Liver (tissue), 9 donors: ENCODE measurements around the gene DNAH1. TPM values are rescaled to one million over a fixed set of nuclear protein-coding genes. Genes with fewer than 3 reads are reported as not detected.

Experiments used
- DNase-seq: peaks from one replicate; pipeline ENCODE4 v3.0.0-alpha.2; 2017; ENCODE audit warnings: low spot score
- H3K27ac ChIP-seq, 2 donors: one replicate each; pipeline ENCODE4 v1.7.0; 2013; ENCODE audit warnings: inconsistent platforms in 2 of 2, low read length in 2 of 2, control low read depth in 1 of 2, low read depth in 1 of 2, mild to moderate bottlenecking in 1 of 2
- H3K27me3 ChIP-seq, 4 donors: one replicate each; pipeline versions ENCODE4 v1.6.1 to v1.7.0; 2013; ENCODE audit warnings: low read length in 3 of 4, inconsistent platforms in 1 of 4, mild to moderate bottlenecking in 1 of 4, moderate library complexity in 1 of 4; ENCODE audit not compliant: control insufficient read depth in 4 of 4, insufficient read depth in 4 of 4
- H3K36me3 ChIP-seq, 4 donors: one replicate each; pipeline versions ENCODE4 v1.6.1 to v1.7.0; 2013; ENCODE audit warnings: low read length in 3 of 4, mild to moderate bottlenecking in 3 of 4, low read depth in 1 of 4, moderate library complexity in 1 of 4; ENCODE audit not compliant: control insufficient read depth in 4 of 4, insufficient read depth in 3 of 4
- H3K4me1 ChIP-seq, 4 donors: one replicate each; pipeline versions ENCODE4 v1.6.1 to v1.7.0; 2013; ENCODE audit warnings: low read length in 3 of 4, mild to moderate bottlenecking in 3 of 4, moderate library complexity in 1 of 4; ENCODE audit not compliant: control insufficient read depth in 4 of 4, insufficient read depth in 4 of 4
- H3K4me3 ChIP-seq, 3 donors: one replicate each; pipeline versions ENCODE4 v1.6.1 to v1.7.0; 2013; ENCODE audit warnings: low read length in 3 of 3, control low read depth in 1 of 3, low read depth in 1 of 3, mild to moderate bottlenecking in 1 of 3
- H3K9ac ChIP-seq, 2 donors: one replicate each; pipeline ENCODE4 v1.7.0; 2013; ENCODE audit warnings: low read length in 2 of 2, mild to moderate bottlenecking in 2 of 2, moderate library complexity in 2 of 2, control low read depth in 1 of 2, low read depth in 1 of 2
- H3K9me3 ChIP-seq, 4 donors: one replicate each; pipeline versions ENCODE4 v1.6.1 to v1.7.0; 2013; ENCODE audit warnings: low read length in 3 of 4; ENCODE audit not compliant: control insufficient read depth in 4 of 4
- ATF3 ChIP-seq: IDR thresholded peaks from 2 replicates; pipeline ENCODE4 v1.6.1; 2016; ENCODE audit warnings: antibody characterized with exemption
- EGR1 ChIP-seq, 2 donors: IDR thresholded peaks; 2 replicates each; pipeline ENCODE4 v1.6.1; 2016 to 2018; ENCODE audit warnings: antibody characterized with exemption in 2 of 2, low read depth in 2 of 2
- FOXA1 ChIP-seq: IDR thresholded peaks from 2 replicates; pipeline ENCODE4 v1.6.1; 2016; ENCODE audit warnings: antibody characterized with exemption
- FOXA2 ChIP-seq: IDR thresholded peaks from 2 replicates; pipeline ENCODE4 v1.6.1; 2016; ENCODE audit warnings: antibody characterized with exemption
- GABPA ChIP-seq, 2 donors: IDR thresholded peaks in 1 of 2; conservative IDR thresholded peaks in 1 of 2; 2 replicates each; pipeline ENCODE4 v1.6.1; 2016; ENCODE audit warnings: antibody characterized with exemption in 2 of 2, mild to moderate bottlenecking in 1 of 2, moderate library complexity in 1 of 2
- HNF4G ChIP-seq: IDR thresholded peaks from 2 replicates; pipeline ENCODE4 v1.6.1; 2016; ENCODE audit warnings: antibody characterized with exemption
- JUND ChIP-seq, 2 donors: IDR thresholded peaks; 2 replicates each; pipeline ENCODE4 v1.6.1; 2016; ENCODE audit warnings: antibody characterized with exemption in 2 of 2
- NR2F2 ChIP-seq: IDR thresholded peaks from 2 replicates; pipeline ENCODE4 v1.6.1; 2016; ENCODE audit warnings: antibody characterized with exemption
- RAD21 ChIP-seq, 2 donors: IDR thresholded peaks; 2 replicates each; pipeline ENCODE4 v1.6.1; 2016; ENCODE audit warnings: antibody characterized with exemption in 2 of 2, mild to moderate bottlenecking in 2 of 2
- REST ChIP-seq: IDR thresholded peaks from 2 replicates; pipeline ENCODE4 v1.6.1; 2016; ENCODE audit warnings: antibody characterized with exemption, mild to moderate bottlenecking
- RXRA ChIP-seq, 2 donors: IDR thresholded peaks; 2 replicates each; pipeline ENCODE4 v1.6.1; 2017 to 2018; ENCODE audit warnings: antibody characterized with exemption in 2 of 2, mild to moderate bottlenecking in 1 of 2
- SP1 ChIP-seq: IDR thresholded peaks from 2 replicates; pipeline ENCODE4 v1.6.1; 2018; ENCODE audit warnings: antibody characterized with exemption, mild to moderate bottlenecking
- TAF1 ChIP-seq: conservative IDR thresholded peaks from 2 replicates; pipeline ENCODE4 v1.6.1; 2016; ENCODE audit warnings: antibody characterized with exemption, mild to moderate bottlenecking
- WGBS: extraction: QIAGEN DNeasy Blood & Tissue Kit; methylation state at CpG from one replicate; pipeline ENCODE4 v1.1.7; 2013; 5-methylcytosine and 5-hydroxymethylcytosine counted together
- polyA plus RNA-seq, 2 donors: library from polyadenylated mRNA; stranded (reverse) in 1 of 2; unstranded in 1 of 2; fragments of 200-250 nt in 1 of 2; fragments of >200 nt in 1 of 2; fragmentation: Nextera tagmentation in 1 of 2; extraction: Ambion mirVana in 1 of 2; gene quantifications; one replicate each; pipeline versions ENCODE4 v1.2.1 to v1.2.3, GENCODE V29; 2013 to 2015
- total RNA-seq, 2 donors: library from RNA; depleted of rRNA; stranded (reverse); fragments of >200 nt; gene quantifications; one replicate each; pipeline ENCODE4 v1.2.3, GENCODE V29; 2014
- TF ChIP-seq, protein P1 (sequence below): IDR thresholded peaks from 2 replicates; pipeline ENCODE4 v1.6.1; 2016; ENCODE audit warnings: antibody characterized with exemption
- TF ChIP-seq, protein P2 (sequence below): fragments of 150-350 bp; IDR thresholded peaks from 2 replicates; pipeline ENCODE4 v1.5.1; 2017; ENCODE audit warnings: improper control_type of control experiment, low read depth, low read length; ENCODE audit not compliant: missing input control
- donor health status: healthy.
- donor health status: healthy.
- donor health status: healthy.
- donor health status: healthy.
- donor health status: healthy.

DNAH1 gene
- total and polyA plus RNA-seq, 4 donors: 1.5 to 6.0 (median 2.5) TPM

GRCh38 chr3:52361898-52362297 lies 45.8 kb downstream of the DNAH1 start (continued):
- TF ChIP-seq HNF4G (no peak), FOXA1 (no peak), RAD21 (IDR thresholded peaks at IDR 0.05) (no peak), SP1 (no peak)

DNA sequence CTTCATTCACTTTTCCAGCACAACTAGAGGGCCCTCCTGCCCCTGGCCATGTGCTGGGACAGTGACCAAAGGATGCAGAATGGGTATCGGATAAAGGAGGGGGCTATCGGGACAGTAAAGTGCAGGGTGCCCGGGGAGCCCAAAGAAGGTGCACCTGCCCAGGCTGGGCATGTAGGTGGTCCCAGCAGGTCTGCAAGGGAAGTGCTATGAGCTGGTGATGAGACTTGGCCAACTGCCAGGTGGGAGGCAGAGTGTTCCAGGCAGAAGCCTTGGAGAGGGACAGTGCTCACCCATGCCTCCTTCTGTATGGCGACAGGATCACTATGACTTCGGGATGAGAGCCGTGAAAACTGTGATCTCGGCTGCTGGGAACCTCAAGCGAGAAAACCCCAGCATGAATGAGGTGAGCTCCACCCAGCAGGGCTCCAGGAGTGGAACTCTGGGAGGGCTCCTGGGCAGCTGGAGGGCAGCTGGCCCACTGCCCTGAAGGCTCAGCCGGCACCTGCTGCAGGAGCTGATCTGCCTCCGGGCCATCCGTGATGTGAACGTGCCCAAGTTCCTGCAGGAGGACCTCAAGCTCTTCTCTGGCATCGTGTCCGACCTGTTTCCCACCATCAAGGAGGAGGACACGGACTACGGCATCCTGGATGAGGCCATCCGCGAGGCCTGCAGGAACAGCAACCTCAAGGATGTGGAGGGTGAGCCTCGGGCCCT lies 48.4 kb downstream of the DNAH1 start:
- H3K27ac ChIP-seq: no peak overlapping the region
- WGBS: 97% methylated on average over 19 of the region's 19 CpGs
- H3K4me1 ChIP-seq: no peaks in the 10 kb centered on the region

GRCh38 chr3:52366527-52366926 lies 50.4 kb downstream of the DNAH1 start:
- H3K4me3 ChIP-seq: no peak overlapping the region
- H3K9ac ChIP-seq: no peak overlapping the region
- WGBS: 92% methylated on average over 10 of the region's 10 CpGs
- no peak for TF ChIP-seq HNF4G
- no peak for TF ChIP-seq RXRA (IDR thresholded peaks at IDR 0.05)
- no peak for TF ChIP-seq EGR1 (IDR thresholded peaks at IDR 0.05; ENCODE audit: low read depth in 2 of 2)
- no peak for TF ChIP-seq ATF3
- no peak for TF ChIP-seq REST
- TF ChIP-seq JUND (IDR thresholded peaks at IDR 0.05): no peak
- TF ChIP-seq NR2F2: no peak
- TF ChIP-seq, protein P1, sequence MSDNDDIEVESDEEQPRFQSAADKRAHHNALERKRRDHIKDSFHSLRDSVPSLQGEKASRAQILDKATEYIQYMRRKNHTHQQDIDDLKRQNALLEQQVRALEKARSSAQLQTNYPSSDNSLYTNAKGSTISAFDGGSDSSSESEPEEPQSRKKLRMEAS: no peak
- TF ChIP-seq FOXA1: no peak
- peaks cover 7 to 91% (median 41%) of the 10 kb centered on the region in 4 donors for H3K36me3 ChIP-seq
- no peak overlapping the region for H3K27ac ChIP-seq
- H3K9me3 ChIP-seq: no peaks in the 10 kb centered on the region
- no peak for DNase-seq
- H3K27me3 ChIP-seq: no peaks in the 10 kb centered on the region
- H3K4me1 ChIP-seq: no peaks in the 10 kb centered on the region

More for the DNA sequence above, 48.4 kb downstream of the DNAH1 start:
- no peak for TF ChIP-seq GABPA (IDR thresholded peaks at IDR 0.05 in 1 of 2, conservative IDR thresholded peaks at IDR 0.05 in 1 of 2)
- TF ChIP-seq JUND (IDR thresholded peaks at IDR 0.05): no peak
- TF ChIP-seq, protein P2, sequence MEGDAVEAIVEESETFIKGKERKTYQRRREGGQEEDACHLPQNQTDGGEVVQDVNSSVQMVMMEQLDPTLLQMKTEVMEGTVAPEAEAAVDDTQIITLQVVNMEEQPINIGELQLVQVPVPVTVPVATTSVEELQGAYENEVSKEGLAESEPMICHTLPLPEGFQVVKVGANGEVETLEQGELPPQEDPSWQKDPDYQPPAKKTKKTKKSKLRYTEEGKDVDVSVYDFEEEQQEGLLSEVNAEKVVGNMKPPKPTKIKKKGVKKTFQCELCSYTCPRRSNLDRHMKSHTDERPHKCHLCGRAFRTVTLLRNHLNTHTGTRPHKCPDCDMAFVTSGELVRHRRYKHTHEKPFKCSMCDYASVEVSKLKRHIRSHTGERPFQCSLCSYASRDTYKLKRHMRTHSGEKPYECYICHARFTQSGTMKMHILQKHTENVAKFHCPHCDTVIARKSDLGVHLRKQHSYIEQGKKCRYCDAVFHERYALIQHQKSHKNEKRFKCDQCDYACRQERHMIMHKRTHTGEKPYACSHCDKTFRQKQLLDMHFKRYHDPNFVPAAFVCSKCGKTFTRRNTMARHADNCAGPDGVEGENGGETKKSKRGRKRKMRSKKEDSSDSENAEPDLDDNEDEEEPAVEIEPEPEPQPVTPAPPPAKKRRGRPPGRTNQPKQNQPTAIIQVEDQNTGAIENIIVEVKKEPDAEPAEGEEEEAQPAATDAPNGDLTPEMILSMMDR: no peak
- TF ChIP-seq FOXA1: no peak
- TF ChIP-seq, protein P1: no peak
- TF ChIP-seq TAF1: no peak
- TF ChIP-seq FOXA2: no peak
- TF ChIP-seq SP1: no peak
- DNase-seq: no peak
- H3K9ac ChIP-seq: no peak overlapping the region
- no peaks in the 10 kb centered on the region for H3K27me3 ChIP-seq
- no peak overlapping the region for H3K4me3 ChIP-seq
- H3K36me3 ChIP-seq: peaks cover 10 to 91% (median 35%) of the 10 kb centered on the region in 4 donors
- H3K9me3 ChIP-seq: no peaks in the 10 kb centered on the region
